ENCODE results near the gene GGCT.
"Not testable (repeated sequence)": the region's sequence is repeated elsewhere in the genome, so short reads cannot be mapped to it uniquely, and the experiment has no call there.

Gene GGCT

GRCh38 chr7:30515761-30516160, 11.1 kb upstream of the GGCT start:
- DNase-seq (ENCODE audit: low read depth) = no peak

GRCh38 chr7:30514776-30515175, 10.1 kb upstream of the GGCT start:
- no peak for DNase-seq (ENCODE audit: low read depth)

DNA sequence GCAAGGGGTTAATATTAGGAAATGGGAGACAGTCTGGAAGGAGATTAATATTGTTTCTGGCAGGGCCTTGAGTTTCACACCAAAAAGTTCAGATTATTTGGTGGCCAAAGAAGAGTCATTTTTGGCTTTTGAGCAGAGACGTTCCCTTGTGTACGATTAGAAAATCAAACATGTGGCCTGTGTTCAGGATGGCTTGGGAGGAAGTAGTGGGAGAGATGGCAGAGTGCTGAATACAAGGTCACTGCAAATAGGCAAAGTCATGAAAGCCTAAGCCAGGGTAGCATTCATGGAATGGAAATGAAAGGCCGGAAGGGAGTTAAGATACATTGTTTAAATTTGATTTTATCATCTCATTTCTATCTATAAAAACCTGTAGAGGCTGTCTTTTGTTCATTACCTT, 9.5 kb upstream of the GGCT start:
- no peak for DNase-seq (ENCODE audit: low read depth)

GRCh38 chr7:30513762-30514161, 9.1 kb upstream of the GGCT start:
- no peak for DNase-seq (ENCODE audit: low read depth)

- DNase-seq (ENCODE audit: low read depth) = no peak
Measured at GRCh38 chr7:30511973-30512662, 7.5 kb upstream of the GGCT start.

DNA sequence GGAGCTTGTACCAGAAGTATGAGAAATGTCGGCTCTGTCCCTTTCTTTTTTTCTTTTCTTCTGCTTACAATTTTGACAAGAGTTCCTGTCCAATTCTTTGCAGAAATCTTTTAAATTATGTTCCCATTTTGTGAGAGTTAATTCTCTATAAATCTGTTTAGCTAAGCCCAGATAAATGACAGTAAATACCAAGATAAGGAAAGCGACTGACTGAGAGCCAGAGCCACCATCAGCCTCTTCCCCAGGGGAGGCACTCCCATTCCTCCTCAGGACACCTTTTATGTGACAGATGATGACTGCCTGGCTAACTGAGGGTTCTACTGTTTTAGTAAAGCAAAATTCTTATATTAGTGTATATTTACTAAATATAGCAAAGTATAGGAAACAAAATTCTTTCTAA, 6.9 kb upstream of the GGCT start:
- DNase-seq (ENCODE audit: low read depth) = no peak

GRCh38 chr7:30510124-30511075, 5.8 kb upstream of the GGCT start:
- no peak for DNase-seq (ENCODE audit: low read depth)

DNA sequence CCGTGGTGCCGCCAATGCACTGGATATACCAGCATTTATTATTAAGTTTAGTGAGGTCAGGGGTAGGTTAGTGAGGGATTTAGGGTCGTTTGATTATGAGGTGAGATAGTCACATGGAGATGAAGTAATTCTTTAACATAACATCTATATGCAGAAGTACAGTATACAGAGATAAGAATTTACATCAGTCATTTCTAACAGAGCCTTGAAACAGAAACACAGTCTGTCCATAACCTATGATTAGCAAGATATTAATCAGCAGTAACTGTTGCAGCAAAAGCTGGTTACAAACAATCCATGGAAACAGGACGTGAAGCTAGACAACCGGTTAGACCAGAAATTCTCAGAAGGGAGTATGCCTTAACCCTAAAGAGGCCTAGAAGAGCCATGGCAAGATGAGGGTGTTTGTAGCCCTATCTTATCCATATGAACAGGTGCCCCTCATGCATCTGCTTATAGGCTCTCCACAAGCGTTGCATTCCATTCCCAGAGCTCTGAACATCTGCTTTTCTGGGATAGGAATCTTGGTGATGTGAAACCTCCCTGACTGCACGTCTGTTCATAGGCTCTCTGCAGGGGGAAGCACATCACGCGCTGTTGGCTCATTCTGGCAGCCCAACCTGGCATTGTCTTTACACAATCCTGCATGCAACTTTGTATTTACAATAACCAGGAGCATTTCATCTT, 4.7 kb upstream of the GGCT start:
- DNase-seq (ENCODE audit: low read depth) = not testable (repeated sequence)

DNA sequence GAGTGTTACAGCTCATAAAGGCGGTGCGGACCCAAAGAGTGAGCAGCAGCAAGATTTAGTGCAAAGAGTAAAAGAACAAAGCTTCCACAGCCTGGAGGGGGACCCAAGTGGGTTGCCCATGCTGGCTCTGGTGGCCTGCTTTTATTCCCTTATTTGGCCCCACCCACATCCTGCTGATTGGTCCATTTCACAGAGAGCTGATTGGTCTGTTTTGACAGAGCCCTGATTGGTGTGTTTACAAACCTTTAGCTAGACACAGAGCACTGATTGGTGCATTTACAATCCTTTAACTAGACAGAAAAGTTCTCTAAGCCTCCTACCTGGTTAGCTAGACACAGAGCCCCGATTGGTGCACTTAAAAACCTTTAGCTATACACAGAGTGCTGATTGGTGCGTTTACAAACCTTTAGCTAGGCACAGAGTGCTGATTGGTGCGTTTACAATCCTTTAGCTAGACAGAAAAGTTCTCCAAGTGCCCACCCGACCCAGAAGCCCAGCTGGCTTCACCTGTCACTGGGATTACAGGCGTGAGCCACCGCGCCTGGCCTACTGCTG, 2.8 kb upstream of the GGCT start:
- DNase-seq (ENCODE audit: low read depth) = not testable (repeated sequence)

DNA sequence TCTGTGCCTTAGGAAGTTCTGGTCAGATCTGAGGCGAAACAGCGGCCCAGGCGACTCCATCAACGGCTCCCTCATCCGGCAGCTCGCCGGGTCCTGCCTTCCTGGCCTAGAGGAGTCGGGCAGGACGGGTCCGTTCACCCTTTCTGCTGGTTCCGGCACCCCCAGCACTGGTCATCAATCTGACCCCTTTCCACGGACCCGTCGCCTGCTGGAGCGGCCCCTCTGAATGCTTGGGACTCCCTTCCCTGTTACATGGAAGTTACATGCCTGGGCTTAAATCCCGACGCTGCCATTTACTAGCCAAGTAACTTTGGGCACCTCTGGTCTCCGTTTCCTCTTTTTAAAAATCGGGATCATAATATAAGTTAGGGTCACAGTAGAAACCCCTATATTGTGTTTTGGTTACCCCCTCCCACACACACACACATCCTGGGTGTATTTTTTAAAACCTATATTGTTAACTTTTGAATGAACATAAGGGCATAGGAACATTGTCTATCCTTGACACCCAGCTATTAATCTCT, 607 bp upstream of the GGCT start:
- DNase-seq (ENCODE audit: low read depth) = no peak

DNA sequence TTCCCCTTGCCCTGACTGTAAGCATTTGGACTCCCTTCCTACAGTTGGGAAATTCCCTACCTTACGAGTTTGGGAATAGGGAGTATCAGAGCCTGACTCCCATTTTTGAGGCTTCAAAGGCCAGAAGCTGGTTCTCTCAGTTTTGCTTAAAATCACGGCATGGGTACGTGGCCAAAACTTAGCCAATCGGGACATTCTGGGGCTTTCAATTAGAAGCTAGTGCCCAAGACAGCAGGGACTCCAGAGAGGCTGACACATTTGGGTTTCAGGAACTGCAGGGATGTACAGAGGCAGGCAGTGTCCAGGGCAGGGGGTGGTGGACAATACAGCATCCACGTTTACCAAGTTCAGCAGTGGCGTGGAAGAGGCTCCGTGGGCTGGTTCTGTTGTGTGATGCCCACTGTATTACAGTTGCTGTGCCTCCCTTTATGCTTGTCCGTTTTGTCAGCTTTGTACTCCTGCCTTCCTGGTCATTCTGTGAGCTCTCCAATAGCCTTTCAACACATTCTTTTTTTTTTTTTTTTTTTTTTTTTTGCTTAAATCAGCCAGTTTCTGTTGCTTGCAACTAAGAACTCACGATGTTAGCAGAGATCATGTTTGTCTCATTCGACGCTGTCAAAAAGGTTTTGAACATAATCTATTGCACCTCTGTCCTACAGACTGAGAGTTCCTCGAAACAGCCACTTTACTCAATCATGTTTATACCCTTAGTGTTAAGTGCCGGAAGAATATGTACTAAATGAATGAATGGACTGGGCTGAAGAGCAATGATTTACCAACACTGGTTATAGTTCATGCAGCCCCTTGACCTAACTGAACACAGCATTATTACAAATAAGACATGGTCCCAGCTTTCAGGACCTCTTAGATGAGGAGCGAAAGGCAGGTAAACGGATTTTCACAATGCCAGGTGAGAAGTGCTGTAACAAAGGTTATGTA, 1.1 kb downstream of the GGCT start:
- DNase-seq (ENCODE audit: low read depth) = no peak

DNA sequence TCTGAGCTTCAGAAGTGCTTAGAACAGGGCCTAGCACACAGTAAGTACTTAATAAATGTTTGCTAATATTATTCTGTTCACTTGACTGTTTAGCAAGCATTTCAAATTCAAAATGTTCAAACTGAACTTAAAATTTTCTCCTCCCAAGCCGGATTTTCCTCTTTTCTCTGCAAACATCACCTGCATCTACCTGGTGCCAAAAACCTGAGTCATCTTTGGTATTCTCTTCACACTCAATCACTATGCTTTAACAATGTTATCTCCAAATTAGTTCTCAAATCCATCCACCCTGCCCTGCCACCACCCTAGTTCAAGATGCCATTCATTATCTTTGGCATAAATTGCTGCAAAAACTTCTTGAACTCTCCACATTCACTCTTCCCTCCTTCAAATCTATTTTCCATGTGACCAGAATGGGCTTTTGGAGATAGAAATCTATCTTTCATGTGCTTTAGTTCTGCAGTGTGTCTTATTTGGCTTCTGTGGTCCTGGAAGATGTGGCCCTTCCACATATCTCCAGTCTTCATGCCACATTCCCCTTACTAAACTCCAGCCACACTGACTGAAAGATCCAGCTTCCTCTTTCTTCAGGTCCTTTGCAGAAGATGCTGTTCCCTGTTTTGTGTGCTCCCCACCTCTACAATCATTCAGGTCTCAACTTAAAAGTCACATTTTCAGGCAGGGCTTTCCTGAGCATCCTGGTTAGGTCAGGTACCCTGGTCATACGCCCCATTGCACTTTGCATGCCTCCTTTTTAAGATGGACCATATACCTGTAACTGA, 2.0 kb downstream of the GGCT start:
- DNase-seq (ENCODE audit: low read depth) = no peak

GRCh38 chr7:30501264-30501663, 3.4 kb downstream of the GGCT start:
- no peak for DNase-seq (ENCODE audit: low read depth)

- DNase-seq (ENCODE audit: low read depth) = no peak
Measured at GRCh38 chr7:30493228-30493627, 11.4 kb downstream of the GGCT start.

DNA sequence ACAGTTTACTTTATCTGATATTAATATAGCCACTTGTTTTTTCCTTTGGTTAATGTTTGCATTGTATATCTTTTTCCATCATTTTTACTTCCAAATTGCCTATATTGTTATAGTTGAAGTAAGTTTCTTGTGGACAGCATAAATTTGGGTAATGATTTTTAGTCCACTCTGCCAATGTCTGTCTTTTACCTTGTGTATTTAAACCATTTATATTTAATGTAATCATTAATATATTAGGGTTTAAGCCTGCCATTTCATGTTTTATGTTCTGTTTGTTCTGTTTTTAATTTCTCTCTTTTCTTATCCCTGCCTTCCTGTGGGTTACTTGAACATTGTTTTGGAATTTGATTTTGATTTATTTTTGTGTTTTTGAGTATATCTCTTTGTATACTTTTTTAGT, 13.2 kb downstream of the GGCT start:
- no peak for DNase-seq (ENCODE audit: low read depth)

GRCh38 chr7:30487371-30487770, 17.3 kb downstream of the GGCT start:
- no peak for DNase-seq (ENCODE audit: low read depth)

- no peak for DNase-seq (ENCODE audit: low read depth)
Measured at GRCh38 chr7:30485667-30486066, 19.0 kb downstream of the GGCT start.

DNA sequence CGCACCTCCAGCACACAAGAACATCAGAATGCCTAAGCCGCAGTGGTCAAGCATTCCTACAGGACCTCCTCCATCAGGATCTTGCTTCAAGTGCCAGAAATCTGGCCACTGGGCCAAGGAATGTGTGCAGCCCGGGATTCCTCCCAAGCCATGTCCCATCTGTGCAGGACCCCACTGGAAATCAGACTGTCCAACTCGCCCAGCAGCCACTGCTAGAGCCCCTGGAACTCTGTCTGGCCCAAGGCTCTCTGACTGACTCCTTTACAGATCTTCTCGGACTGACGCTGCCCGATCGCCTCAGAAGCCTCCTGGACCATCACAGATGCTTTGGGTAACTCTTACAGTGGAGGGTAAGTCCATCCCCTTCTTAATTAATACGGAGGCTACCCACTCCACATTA, 23.2 kb downstream of the GGCT start:
- DNase-seq (ENCODE audit: low read depth) = not testable (repeated sequence)

DNA sequence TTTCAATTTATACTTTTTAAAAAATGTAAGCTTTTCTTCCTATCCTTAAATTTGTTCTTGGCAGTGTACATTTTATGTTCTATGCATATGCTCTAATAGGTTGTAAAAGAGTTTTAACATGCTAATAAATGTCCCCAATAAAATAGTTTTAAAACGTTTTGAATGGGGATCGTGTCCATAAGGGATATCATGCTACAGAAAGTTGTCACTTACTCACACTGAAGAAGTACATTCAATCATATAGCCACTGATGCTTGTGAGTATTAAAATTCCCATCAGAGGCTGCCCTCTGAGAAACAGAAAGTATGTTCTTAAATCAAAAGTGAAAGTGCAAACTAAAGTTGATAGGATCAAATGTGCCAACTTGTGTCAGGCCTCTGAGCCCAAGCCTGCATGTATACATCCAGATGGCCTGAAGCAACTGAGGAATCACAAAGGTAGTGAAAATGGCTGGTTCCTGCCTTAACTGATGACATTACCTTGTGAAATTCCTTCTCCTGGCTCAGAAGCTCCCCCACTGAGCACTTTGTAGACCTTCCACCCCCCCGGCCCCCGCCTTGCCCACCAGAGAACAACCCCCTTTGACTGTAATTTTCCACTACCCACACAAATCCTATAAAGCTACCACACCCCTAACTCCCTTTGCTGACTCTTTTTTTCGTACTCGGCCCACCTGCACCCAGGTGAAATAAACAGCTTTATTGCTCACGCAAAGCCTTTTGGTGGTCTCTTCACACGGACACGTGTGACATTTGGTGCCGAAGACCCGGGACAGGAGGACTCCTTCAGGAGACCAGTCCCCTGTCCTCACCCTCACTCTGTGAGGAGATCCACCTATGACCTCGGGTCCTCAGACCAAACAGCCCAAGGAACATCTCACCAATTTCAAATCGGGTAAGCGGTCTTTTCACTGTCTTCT, 25.2 kb downstream of the GGCT start:
- no peak for DNase-seq (ENCODE audit: low read depth)

Data from CMK (cell line).